Occipital lobe (tissue), 2 donors: ENCODE results near the gene CHST11. TPM values are rescaled to one million over a fixed set of nuclear protein-coding genes. Genes with fewer than 3 reads are reported as not detected.

Experiments used
- DNase-seq: peaks from one replicate; lab custom pipeline; 2025; lab: John Stamatoyannopoulos, UW
- total RNA-seq: library from RNA; depleted of rRNA; stranded (reverse); fragments of >200 nt; gene quantifications from one replicate; pipeline ENCODE4 v1.2.3, GENCODE V29; 2014

Gene CHST11
- total RNA-seq, 1 donor from 2014 or later, result 29.0 TPM

GRCh38 chr12:104433061-104433460 is 23.7 kb upstream of the CHST11 start:
- DNase-seq, result no peak

- DNase-seq, result no peak
Measured at GRCh38 chr12:104434129-104434528, 22.6 kb upstream of the CHST11 start.

GRCh38 chr12:104435175-104435574 is 21.6 kb upstream of the CHST11 start:
- DNase-seq, result no peak

GRCh38 chr12:104435765-104436164 is 21.0 kb upstream of the CHST11 start:
- no peak for DNase-seq

- no peak for DNase-seq
Measured at GRCh38 chr12:104436790-104437189, 20.0 kb upstream of the CHST11 start.

- DNase-seq, result no peak
Measured at GRCh38 chr12:104438134-104438533, 18.6 kb upstream of the CHST11 start.

GRCh38 chr12:104439137-104439536 is 17.6 kb upstream of the CHST11 start:
- no peak for DNase-seq

- no peak for DNase-seq
Measured at GRCh38 chr12:104443008-104443407, 13.7 kb upstream of the CHST11 start.

- no peak for DNase-seq
Measured at GRCh38 chr12:104446646-104447421, 9.9 kb upstream of the CHST11 start.

GRCh38 chr12:104448031-104448430 is 8.7 kb upstream of the CHST11 start:
- DNase-seq, result no peak

- no peak for DNase-seq
Measured at GRCh38 chr12:104448451-104448850, 8.3 kb upstream of the CHST11 start.

- no peak for DNase-seq
Measured at GRCh38 chr12:104450700-104451099, 6.0 kb upstream of the CHST11 start.

GRCh38 chr12:104452087-104452486 is 4.7 kb upstream of the CHST11 start:
- no peak for DNase-seq

- no peak for DNase-seq
Measured at GRCh38 chr12:104453133-104453532, 3.6 kb upstream of the CHST11 start.

- DNase-seq, result no peak
Measured at GRCh38 chr12:104454997-104455396, 1.8 kb upstream of the CHST11 start.

GRCh38 chr12:104455578-104456416 is 951 bp upstream of the CHST11 start:
- DNase-seq, result no peak

GRCh38 chr12:104456950-104457745 is 400 bp downstream of the CHST11 start:
- peak; percentile 43 for DNase-seq

GRCh38 chr12:104457746-104458693 is 1.3 kb downstream of the CHST11 start:
- no peak for DNase-seq

- DNase-seq, result no peak
Measured at GRCh38 chr12:104458694-104459367, 2.1 kb downstream of the CHST11 start.

- DNase-seq, result no peak
Measured at GRCh38 chr12:104459368-104459909, 2.7 kb downstream of the CHST11 start.
